ENCODE data around the gene PKDCC.
"Not testable (repeated sequence)": the region's sequence is repeated elsewhere in the genome, so short reads cannot be mapped to it uniquely, and the experiment has no call there.

The PKDCC gene

GRCh38 chr2:42067521-42067920 is 19.7 kb downstream of the PKDCC start:
- DNase-seq (ENCODE audit: low read depth in 1 of 2, low spot score in 1 of 2): no peak
- no peak for TF ChIP-seq JUND (IDR thresholded peaks at IDR 0.05; ENCODE audit: low read depth)
- in situ Hi-C loops (cut with HindIII; ENCODE audit: low pct_unique_long_range_greater_than_20kb, low sequenced_read_pairs): no loop called here

- in situ Hi-C loops (cut with HindIII; ENCODE audit: low pct_unique_long_range_greater_than_20kb, low sequenced_read_pairs): no loop called here
- TF ChIP-seq JUND (IDR thresholded peaks at IDR 0.05; ENCODE audit: low read depth): no peak
- DNase-seq (ENCODE audit: low read depth in 1 of 2, low spot score in 1 of 2): no peak
Measured at GRCh38 chr2:42068571-42069178, 20.9 kb downstream of the PKDCC start.

- no peak for TF ChIP-seq JUND (IDR thresholded peaks at IDR 0.05; ENCODE audit: low read depth)
- in situ Hi-C loops (cut with HindIII; ENCODE audit: low pct_unique_long_range_greater_than_20kb, low sequenced_read_pairs): no loop called here
- DNase-seq (ENCODE audit: low read depth in 1 of 2, low spot score in 1 of 2): no peak
Measured at GRCh38 chr2:42069568-42069967, 21.7 kb downstream of the PKDCC start.

GRCh38 chr2:42071791-42072190 is 24.0 kb downstream of the PKDCC start:
- in situ Hi-C loops (cut with HindIII; ENCODE audit: low pct_unique_long_range_greater_than_20kb, low sequenced_read_pairs): no loop called here
- no peak for TF ChIP-seq JUND (IDR thresholded peaks at IDR 0.05; ENCODE audit: low read depth)
- DNase-seq (ENCODE audit: low read depth in 1 of 2, low spot score in 1 of 2): no peak

- TF ChIP-seq JUND (IDR thresholded peaks at IDR 0.05; ENCODE audit: low read depth): no peak
- in situ Hi-C loops (cut with HindIII; ENCODE audit: low pct_unique_long_range_greater_than_20kb, low sequenced_read_pairs): no loop called here
- no peak for DNase-seq (ENCODE audit: low read depth in 1 of 2, low spot score in 1 of 2)
Measured at GRCh38 chr2:42072349-42073118, 24.7 kb downstream of the PKDCC start.

- TF ChIP-seq JUND (IDR thresholded peaks at IDR 0.05; ENCODE audit: low read depth): no peak
- in situ Hi-C loops (cut with HindIII; ENCODE audit: low pct_unique_long_range_greater_than_20kb, low sequenced_read_pairs): no loop called here
- no peak for DNase-seq (ENCODE audit: low read depth in 1 of 2, low spot score in 1 of 2)
Measured at GRCh38 chr2:42073739-42074503, 26.1 kb downstream of the PKDCC start.

GRCh38 chr2:42074661-42075060 is 26.8 kb downstream of the PKDCC start:
- TF ChIP-seq JUND (IDR thresholded peaks at IDR 0.05; ENCODE audit: low read depth): no peak
- in situ Hi-C loops (cut with HindIII; ENCODE audit: low pct_unique_long_range_greater_than_20kb, low sequenced_read_pairs): loop anchor here (25.0 kb wide), 1 partner anchor 212 kb away; no protein-coding TSS in a partner anchor
- DNase-seq (ENCODE audit: low read depth in 1 of 2, low spot score in 1 of 2): no peak

- in situ Hi-C loops (cut with HindIII; ENCODE audit: low pct_unique_long_range_greater_than_20kb, low sequenced_read_pairs): loop anchor here (25.0 kb wide), 1 partner anchor 214 kb away; no protein-coding TSS in a partner anchor
Measured at GRCh38 chr2:42076357-42077225, 28.8 kb downstream of the PKDCC start.

GRCh38 chr2:42077343-42077742 is 29.5 kb downstream of the PKDCC start:
- DNase-seq (ENCODE audit: low read depth in 1 of 2, low spot score in 1 of 2): no peak
- no peak for TF ChIP-seq JUND (IDR thresholded peaks at IDR 0.05; ENCODE audit: low read depth)
- in situ Hi-C loops (cut with HindIII; ENCODE audit: low pct_unique_long_range_greater_than_20kb, low sequenced_read_pairs): loop anchor here (25.0 kb wide), 1 partner anchor 215 kb away; no protein-coding TSS in a partner anchor

More at GRCh38 chr2:42076357-42077225, 28.8 kb downstream of the PKDCC start:
- DNase-seq (ENCODE audit: low read depth in 1 of 2, low spot score in 1 of 2): peak in 1 of 2 experiments; percentile 37
- TF ChIP-seq JUND (IDR thresholded peaks at IDR 0.05; ENCODE audit: low read depth): no peak

GRCh38 chr2:42079737-42080287 is 32.0 kb downstream of the PKDCC start:
- no peak for TF ChIP-seq JUND (IDR thresholded peaks at IDR 0.05; ENCODE audit: low read depth)
- no peak for DNase-seq (ENCODE audit: low read depth in 1 of 2, low spot score in 1 of 2)
- in situ Hi-C loops (cut with HindIII; ENCODE audit: low pct_unique_long_range_greater_than_20kb, low sequenced_read_pairs): loop anchor here (25.0 kb wide), 1 partner anchor 218 kb away; no protein-coding TSS in a partner anchor

GRCh38 chr2:42081151-42081550 is 33.3 kb downstream of the PKDCC start:
- in situ Hi-C loops (cut with HindIII; ENCODE audit: low pct_unique_long_range_greater_than_20kb, low sequenced_read_pairs): loop anchor here (25.0 kb wide), 1 partner anchor 219 kb away; no protein-coding TSS in a partner anchor
- DNase-seq (ENCODE audit: low read depth in 1 of 2, low spot score in 1 of 2): not testable (repeated sequence)

All from T47D (cell line).